ENCODE data around the gene CCDC7.
"Not testable (repeated sequence)": the region's sequence is repeated elsewhere in the genome, so short reads cannot be mapped to it uniquely, and the experiment has no call there.

The CCDC7 gene

DNA sequence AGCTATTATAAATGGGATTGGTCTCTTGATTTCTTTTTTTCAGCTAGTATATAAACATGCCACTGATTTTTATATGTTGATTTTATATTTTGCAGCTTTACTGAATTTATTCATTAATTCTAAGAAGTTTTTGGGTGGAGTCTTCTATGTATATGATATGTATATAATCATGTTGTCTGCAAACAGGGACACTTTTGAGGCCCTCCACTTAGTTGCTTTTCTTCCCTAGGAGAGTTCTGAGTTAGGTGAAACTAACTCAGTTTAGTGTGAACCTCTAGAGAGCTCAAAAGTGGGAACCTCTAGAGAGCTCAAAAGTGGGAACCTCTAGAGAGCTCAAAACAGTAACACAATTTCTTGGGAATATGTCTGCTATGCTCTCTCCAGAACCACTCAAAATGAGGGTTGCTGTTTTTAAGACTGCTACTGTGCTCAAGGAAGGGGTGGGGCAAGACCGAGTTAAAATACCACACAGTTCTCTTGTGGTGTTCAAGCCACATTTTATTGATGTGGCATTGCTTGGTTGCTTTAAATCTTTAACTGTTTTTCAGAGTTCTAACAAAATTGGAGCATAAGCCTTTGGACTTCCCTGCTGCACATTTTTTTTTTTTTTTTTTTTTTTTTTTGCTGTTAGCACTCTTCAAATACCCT is 13.2 kb downstream of the CCDC7 start:
- DNase-seq = no peak

DNA sequence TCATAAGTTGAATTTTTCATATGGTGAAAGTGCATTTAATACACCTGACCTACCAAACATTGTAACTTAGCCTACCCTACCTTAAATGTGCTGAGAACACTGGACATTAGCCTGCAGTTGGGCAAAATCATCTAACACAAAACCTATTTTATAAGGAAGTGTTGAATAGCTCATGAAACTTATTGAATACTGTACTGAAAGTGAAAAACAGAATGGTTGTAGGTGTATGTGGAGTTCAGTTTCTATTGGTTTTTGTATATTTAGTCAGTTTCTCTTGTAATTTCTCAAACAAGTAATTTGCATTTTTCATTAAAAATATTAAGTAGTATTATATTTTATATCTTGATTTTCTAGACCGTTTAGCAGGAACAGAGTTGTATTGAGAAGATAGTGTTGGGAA is 15.3 kb downstream of the CCDC7 start:
- DNase-seq = no peak

GRCh38 chr10:32471232-32471631 is 25.3 kb downstream of the CCDC7 start:
- DNase-seq = no peak

DNA sequence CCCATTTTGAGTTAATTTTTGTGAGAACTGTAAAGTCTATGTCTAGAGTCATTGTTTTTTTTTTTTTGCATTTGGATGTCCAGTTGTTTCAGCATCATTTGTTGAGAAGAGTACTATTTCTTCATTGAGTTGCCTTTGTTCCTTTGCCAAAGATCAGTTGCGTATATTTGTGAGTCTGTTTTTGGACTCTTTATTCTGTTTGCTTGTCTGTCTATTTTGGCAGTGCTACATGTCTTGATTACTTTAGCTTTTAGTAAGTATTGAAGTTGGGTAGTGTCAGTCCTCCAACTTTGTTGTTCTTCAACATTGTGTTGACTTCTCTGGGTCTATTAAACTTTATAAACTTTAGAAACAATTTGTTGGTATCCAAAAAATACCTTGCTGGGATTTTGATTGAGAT is 31.6 kb downstream of the CCDC7 start:
- no peak for DNase-seq

DNA sequence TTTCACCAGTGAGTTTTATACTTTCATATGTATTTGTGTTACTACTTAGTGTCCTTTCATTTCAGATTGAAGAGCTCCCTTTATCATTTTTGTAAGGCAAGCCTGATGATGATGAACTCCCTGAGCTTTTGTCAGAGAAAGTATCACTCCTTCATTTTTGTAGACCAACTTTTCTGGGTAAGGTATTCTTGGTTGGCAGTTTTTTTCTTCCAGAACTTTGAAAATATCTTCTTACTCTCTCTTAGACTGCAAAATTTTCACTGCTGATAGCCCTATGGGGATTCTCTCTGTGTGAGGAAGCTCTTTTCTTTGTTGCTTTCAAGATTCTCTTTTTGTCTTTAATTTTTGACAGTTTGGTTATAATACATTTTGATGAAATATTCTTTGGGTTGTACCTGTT is 35.7 kb downstream of the CCDC7 start:
- DNase-seq = no peak

- not testable (repeated sequence) for DNase-seq
These were observed 37.1 kb downstream of the CCDC7 start for GRCh38 chr10:32483019-32483502.

DNA sequence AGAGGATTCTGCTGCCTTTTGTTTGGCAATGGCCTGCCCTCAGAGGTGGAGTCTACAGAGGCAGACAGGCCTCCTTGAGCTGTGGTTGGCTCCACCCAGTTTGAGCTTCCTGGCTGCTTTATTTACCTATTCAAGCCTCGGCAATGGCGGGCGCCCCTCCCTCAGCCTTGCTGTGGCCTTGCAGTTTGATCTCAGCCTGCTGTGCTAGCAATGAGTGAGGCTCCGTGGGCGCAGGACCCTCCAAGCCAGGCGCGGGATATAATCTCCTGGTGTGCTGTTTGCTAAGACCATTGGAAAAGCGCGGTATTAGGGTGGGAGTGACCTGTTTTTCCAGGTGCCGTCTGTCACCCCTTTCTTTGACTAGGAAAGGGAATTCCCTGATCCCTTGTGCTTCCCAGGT is 42.1 kb downstream of the CCDC7 start:
- DNase-seq = not testable (repeated sequence)

DNA sequence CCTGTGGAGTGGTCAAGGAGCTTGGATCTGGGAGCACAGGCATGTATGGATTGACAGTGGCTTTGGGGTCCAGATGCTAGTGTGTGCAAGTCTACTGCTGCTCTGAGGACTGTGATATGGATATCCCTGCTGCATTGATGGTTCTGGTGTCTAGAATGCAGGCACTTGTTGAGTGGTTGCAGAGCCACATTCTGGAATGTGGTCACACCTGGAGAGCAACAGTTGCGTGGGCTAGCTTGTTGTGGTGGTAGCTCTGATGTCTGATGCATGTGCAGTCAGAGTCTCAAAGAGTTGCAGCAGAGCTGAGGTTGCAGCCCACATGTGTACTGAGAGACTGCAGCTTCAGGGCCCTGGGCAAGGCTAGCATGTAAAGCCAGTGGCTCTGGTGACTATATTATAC is 43.2 kb downstream of the CCDC7 start:
- DNase-seq = no peak

DNA sequence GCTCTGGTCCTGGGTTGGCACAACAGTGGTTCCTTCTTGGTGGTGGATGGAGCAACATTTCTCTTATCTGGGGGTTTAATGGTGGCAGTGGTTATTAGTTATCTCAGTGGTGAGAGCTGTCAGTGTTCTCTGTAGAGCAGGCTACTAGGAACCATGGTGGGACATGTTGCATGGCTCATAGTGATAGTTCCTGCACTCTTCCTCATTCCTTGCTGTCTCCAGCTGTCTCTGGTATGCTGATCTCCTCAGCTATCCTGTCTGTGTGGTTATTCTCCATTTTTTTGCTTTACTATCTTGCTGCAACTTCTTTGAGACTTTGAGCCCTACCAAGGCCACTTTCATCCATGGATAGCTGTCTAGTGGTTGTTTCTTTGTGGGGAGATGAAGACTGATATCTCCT is 44.0 kb downstream of the CCDC7 start:
- no peak for DNase-seq

GRCh38 chr10:32494562-32494961 is 48.6 kb downstream of the CCDC7 start:
- DNase-seq = not testable (repeated sequence)

DNA sequence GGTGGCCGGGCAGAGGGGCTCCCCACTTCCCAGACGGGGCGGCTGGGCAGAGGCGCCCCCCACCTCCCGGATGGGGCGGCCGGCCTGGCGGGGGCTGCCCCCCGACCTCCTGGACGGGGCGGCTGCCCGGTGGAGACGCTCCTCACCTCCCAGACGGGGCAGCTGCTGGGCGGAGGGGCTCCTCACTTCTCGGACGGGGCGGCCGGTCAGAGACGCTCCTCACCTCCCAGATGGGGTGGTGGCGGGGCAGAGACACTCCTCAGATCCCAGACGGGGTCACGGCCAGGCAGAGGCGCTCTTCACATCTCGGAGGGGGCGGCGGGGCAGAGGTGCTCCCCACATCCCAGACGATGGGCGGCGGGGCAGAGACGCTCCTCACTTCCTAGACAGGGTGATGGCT is 54.2 kb downstream of the CCDC7 start:
- not testable (repeated sequence) for DNase-seq

- no peak for DNase-seq
These were observed 56.0 kb downstream of the CCDC7 start for GRCh38 chr10:32501906-32502305.

DNA sequence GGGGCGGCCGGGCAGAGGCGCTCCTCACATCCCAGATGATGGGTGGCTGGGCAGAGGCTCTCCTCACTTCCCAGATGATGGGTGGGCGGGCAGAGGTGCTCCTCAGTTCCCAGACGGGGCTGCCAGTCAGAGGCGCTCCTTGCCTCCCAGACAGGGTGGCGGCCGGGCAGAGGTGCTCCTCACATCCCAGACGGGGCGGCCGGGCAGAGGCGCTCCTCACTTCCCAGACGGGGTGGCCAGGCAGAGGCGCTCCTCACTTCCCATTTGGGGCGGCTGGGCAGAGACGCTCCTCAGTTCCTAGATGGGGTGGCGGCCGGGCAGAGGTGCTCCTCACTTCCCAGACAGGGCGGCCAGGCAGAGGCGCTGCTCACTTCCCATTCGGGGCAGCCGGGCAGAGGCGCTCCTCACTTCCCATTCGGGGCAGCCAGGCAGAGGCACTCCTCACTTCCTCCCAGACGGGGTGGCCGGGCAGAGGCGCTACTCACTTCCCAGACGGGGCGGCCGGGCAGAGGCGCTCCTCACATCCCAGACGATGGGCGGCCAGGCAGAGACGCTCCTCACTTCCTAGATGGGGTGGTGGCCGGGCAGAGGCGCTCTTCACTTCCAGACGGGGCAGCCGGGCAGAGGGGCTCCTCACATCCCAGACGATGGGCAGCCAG is 60.0 kb downstream of the CCDC7 start:
- DNase-seq = not testable (repeated sequence)

GRCh38 chr10:32511599-32511998 is 65.7 kb downstream of the CCDC7 start:
- DNase-seq = no peak

DNA sequence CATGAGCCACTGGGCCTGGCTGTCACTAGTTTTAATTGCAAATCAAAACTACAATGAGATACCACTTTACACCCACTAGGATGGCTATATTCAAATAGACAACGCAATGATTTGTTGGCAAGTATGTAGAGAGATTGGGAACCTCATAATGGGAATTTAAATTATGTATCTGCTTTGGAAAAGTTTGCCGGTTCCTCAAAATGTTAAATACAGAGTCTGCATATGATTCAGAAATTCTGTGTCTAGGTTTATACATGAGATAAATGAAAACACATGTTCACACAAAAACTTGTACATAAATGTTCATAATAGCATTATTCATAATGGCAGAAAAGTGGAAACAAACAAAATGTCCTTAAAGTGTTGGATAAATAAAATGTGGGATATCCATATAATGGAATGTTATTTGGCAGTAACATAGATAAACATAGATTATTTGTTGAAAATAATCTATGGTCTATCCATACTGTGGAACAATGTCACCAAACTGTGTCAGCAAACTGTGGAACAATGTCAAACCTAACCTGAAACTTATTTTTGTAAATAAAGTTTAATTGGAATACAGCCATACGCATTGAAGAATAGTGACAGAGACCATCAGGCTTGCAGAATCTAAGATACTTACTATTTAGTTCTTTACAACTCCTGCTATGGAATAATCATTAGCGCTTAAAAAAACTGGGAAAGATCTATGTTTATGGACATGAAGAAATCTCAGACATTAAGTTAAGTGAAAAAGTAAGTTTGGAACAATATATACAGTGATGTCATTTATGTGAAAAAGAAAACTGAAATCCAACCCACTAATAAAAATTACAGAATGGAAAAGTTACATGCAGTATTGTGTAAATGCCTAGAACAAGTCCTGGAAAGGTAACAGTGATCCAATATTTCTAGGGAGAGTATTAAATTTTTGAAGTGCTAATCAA is 70.9 kb downstream of the CCDC7 start:
- no peak for DNase-seq

DNA sequence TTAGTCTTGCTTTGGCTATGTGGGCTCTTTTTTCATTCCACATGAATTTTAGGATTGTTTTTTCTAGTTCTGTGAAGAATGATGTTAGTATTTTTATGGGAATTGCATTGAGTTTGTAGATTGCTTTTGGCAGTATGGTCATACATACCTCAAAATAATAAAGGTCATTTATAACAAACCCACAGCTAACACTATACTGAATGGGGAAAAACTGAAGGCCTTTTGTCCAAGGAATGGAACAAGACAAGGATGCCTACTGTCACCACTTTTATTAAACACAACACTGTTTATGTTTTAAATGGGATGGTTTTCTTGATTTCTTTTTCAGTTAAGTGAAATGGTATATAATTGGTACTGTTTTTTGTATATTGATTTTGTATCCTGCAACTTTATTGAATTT is 84.3 kb downstream of the CCDC7 start:
- no peak for DNase-seq

GRCh38 chr10:32538256-32538655 is 92.3 kb downstream of the CCDC7 start:
- no peak for DNase-seq

DNA sequence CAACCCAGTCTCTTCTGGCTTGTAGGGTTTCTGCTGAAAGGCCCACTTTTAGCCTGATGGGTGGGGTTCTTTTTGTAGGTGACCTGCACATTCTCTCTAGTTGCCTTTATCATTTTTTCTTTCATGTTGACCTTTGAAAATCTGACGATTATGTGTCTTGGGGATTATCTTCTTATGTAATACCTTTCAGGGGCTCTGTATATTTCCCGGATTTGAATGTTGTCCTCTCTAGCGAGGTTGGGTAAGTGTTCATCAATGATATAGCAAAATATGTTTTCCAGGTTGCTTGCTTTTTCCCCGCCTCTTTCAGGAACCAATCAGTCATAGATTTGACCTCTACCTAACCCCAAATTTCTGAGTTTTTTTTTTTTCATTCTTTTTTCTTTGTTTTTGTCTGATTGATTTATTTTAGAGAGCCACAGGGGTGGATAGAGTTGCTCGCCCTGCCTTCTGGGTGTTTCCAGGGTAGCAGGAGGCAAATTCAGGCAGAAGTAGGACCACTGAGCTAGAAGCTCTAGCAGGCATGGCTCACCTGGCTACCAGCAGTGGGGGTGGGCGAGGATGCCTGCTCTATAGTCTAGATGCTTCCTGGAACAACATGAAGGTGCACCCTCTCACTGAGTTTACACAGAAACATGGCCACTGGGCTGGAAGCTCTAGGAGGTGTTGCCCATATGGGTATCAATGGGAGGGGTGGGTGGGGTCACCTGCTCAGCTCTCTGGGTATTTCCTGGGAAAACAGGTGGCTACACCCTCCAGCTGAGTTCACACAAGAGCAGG is 94.9 kb downstream of the CCDC7 start:
- no peak for DNase-seq

DNA sequence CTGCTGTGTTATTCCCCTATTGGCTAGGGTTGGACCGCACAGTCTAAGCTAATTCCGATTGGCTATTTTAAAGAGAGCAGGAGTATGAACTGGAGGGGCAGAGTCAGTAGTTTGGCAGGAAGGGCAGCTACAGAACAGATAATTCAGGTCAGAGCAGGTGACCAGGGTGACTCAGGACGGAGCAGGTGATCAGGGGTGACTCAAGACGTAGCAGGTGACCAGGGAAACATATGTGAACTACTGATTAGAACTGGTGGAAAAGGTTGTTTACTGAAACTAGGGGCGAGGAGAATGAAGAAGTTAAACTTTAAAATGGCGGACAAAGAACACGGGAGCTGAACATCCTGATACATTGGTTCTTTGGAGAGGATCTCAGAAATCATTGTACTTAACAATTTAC is 102.3 kb downstream of the CCDC7 start:
- DNase-seq = no peak

GRCh38 chr10:32556783-32557395 is 110.9 kb downstream of the CCDC7 start:
- DNase-seq = no peak

DNA sequence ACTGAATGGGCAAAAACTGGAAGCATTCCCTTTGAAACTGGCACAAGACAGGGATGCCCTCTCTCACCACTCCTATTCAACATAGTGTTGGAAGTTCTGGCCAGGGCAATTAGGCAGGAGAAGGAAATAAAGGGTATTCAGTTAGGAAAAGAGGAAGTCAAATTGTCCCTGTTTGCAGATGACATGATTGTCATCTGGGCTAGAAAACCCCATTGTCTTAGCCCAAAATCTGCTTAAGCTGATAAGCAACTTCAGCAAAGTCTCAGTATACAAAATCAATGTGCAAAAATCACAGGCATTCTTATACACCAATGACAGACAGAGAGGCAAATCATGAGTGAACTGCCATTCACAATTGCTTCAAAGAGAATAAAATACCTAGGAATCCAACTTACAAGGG is 116.8 kb downstream of the CCDC7 start:
- DNase-seq = not testable (repeated sequence)

DNA sequence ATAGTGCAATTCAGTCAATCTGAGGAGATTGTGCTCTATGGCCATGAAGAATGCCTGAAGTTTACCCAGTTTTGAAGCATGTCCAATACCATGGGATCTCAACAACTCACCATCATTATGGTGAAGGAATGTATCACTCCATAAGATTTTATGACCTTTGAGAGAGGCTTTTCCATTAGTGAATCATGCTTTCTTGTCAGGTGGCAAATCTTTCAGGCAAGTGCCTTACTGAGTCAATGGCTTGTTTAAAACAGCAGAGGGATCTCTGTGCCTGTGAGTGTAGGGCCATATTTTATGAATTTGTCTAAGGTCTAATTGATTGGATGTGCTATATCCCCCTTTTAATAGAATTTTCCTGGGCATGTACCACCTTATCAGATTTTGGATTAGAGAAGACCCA is 131.5 kb downstream of the CCDC7 start:
- DNase-seq = no peak

Measured in NCI-H1048 (cell line).